H1 (cell line): ENCODE measurements around the gene SORD. TPM values are rescaled to one million over a fixed set of nuclear protein-coding genes. Genes with fewer than 3 reads are reported as not detected.

Source experiments
- CTCF ChIA-PET: fragments of 300-600 bp; sonication (Branson Sonifier 250); formaldehyde crosslinking; loops from one replicate; lab custom pipeline; 2021; ENCODE audit not compliant: partially characterized antibody; lab: Charles Lee
- POLR2A ChIA-PET: fragments of 300-600 bp; sonication (Branson Sonifier 250); formaldehyde crosslinking; loops from one replicate; lab custom pipeline; 2021; ENCODE audit warnings: inconsistent platforms; ENCODE audit not compliant: partially characterized antibody; lab: Charles Lee
- DNase-seq, 2 experiments: peaks; one replicate each; pipeline versions ENCODE4 v3.0.0 to v3.0.0-alpha.2; 2010 to 2022; ENCODE audit warnings: low spot score in 2 of 2, low read depth in 1 of 2, mixed read lengths in 1 of 2
- FAIRE-seq: peaks from 2 replicates; lab custom pipeline; 2011; peaks lifted over from hg19 to GRCh38; lab: Jason Lieb, UNC
- H2AFZ ChIP-seq: 2 replicates; pipeline ENCODE4 v1.8.1; 2012; ENCODE audit warnings: low read length, inconsistent platforms
- H2AK5ac ChIP-seq: 2 replicates; pipeline ENCODE4 v1.6.1; 2013; ENCODE audit warnings: low read depth, low read length
- H2BK120ac ChIP-seq: replicated peaks from 2 replicates; pipeline ENCODE3; 2013; ENCODE audit warnings: low read depth, low read length, inconsistent platforms
- H2BK12ac ChIP-seq: 2 replicates; pipeline ENCODE4 v1.6.1; 2013; ENCODE audit warnings: low read depth, low read length
- H2BK15ac ChIP-seq: 2 replicates; pipeline ENCODE4 v1.6.1; 2013; ENCODE audit warnings: low read length
- H2BK20ac ChIP-seq: 2 replicates; pipeline ENCODE4 v1.6.1; 2013; ENCODE audit warnings: low read length
- H2BK5ac ChIP-seq: 2 replicates; pipeline ENCODE4 v1.6.1; 2013; ENCODE audit warnings: low read depth, low read length
- H3K14ac ChIP-seq: 2 replicates; pipeline ENCODE4 v1.6.1; 2013; ENCODE audit warnings: inconsistent platforms; ENCODE audit not compliant: insufficient read length
- H3K18ac ChIP-seq: 2 replicates; pipeline ENCODE4 v1.6.1; 2013; ENCODE audit warnings: low read length; ENCODE audit errors: extremely low read depth
- H3K23ac ChIP-seq: 2 replicates; pipeline ENCODE4 v1.6.1; 2013; ENCODE audit warnings: inconsistent platforms; ENCODE audit not compliant: insufficient read length
- H3K23me2 ChIP-seq: 2 replicates; pipeline ENCODE4 v1.6.1; 2013; ENCODE audit warnings: low read depth, low read length
- H3K27ac ChIP-seq: 2 replicates; pipeline ENCODE4 v1.6.1; 2011; ENCODE audit warnings: low read depth, low read length, inconsistent platforms
- H3K27me3 ChIP-seq, 4 experiments: replicated peaks in 1 of 4; 1 replicate in 1 of 4; 2 replicates in 3 of 4; pipeline versions ENCODE4 v1.6.1 to v1.8.1; 2011 to 2013; ENCODE audit warnings: low read length in 3 of 4, mild to moderate bottlenecking in 3 of 4, inconsistent platforms in 2 of 4, mixed read lengths in 2 of 4, moderate library complexity in 1 of 4; ENCODE audit not compliant: control insufficient read depth in 3 of 4, insufficient read depth in 3 of 4; ENCODE audit errors: extremely low read depth in 1 of 4
- H3K36me3 ChIP-seq, 4 experiments: 2 replicates each; pipeline versions ENCODE4 v1.6.1 to v1.8.1; 2011 to 2013; ENCODE audit warnings: mild to moderate bottlenecking in 4 of 4, low read length in 3 of 4, moderate library complexity in 2 of 4, control low read depth in 1 of 4, inconsistent platforms in 1 of 4; ENCODE audit not compliant: insufficient read depth in 4 of 4, control insufficient read depth in 2 of 4
- H3K4ac ChIP-seq: replicated peaks from 2 replicates; pipeline ENCODE3; 2013; ENCODE audit warnings: low read length, low read depth, mixed read lengths, inconsistent platforms; ENCODE audit not compliant: insufficient read length
- H3K4me1 ChIP-seq, 4 experiments: replicated peaks in 1 of 4; 1 replicate in 1 of 4; 2 replicates in 3 of 4; pipeline versions ENCODE4 v1.6.1 to v1.8.1; 2011 to 2013; ENCODE audit warnings: low read length in 3 of 4, inconsistent platforms in 2 of 4, mixed read lengths in 1 of 4; ENCODE audit not compliant: insufficient read depth in 4 of 4, control insufficient read depth in 3 of 4
- H3K4me2 ChIP-seq, 2 experiments: 2 replicates each; pipeline versions ENCODE4 v1.6.1 to v1.8.1; 2011 to 2013; ENCODE audit warnings: low read depth in 2 of 2, low read length in 2 of 2, control low read depth in 1 of 2, inconsistent platforms in 1 of 2, mild to moderate bottlenecking in 1 of 2; ENCODE audit not compliant: insufficient read depth in 1 of 2
- H3K4me3 ChIP-seq, 4 experiments: fragments of 200-600, 300-600 bp in 1 of 4; sonication (generic), shearing (Covaris generic), sonication (Bioruptor Twin) in 1 of 4; 2 replicates each; pipeline versions ENCODE4 v1.5.1 to v1.8.1; 2011 to 2016; ENCODE audit warnings: low read length in 4 of 4, low read depth in 3 of 4, control low read depth in 2 of 4, inconsistent platforms in 2 of 4, mild to moderate bottlenecking in 2 of 4, mixed read lengths in 1 of 4, moderate library complexity in 1 of 4; ENCODE audit not compliant: insufficient read depth in 2 of 4; ENCODE audit errors: extremely low read depth in 1 of 4
- H3K56ac ChIP-seq: replicated peaks from 2 replicates; pipeline ENCODE3; 2013; ENCODE audit warnings: low read depth, mild to moderate bottlenecking, mixed read lengths, low read length, inconsistent platforms; ENCODE audit not compliant: insufficient read length
- H3K79me1 ChIP-seq: 2 replicates; pipeline ENCODE4 v1.6.1; 2013; ENCODE audit warnings: low read depth, low read length, control low read depth
- H3K79me2 ChIP-seq, 2 experiments: 2 replicates each; pipeline versions ENCODE4 v1.6.1 to v1.8.1; 2012 to 2013; ENCODE audit warnings: low read length in 2 of 2, mild to moderate bottlenecking in 2 of 2, inconsistent platforms in 1 of 2; ENCODE audit not compliant: insufficient read depth in 2 of 2, control insufficient read depth in 1 of 2
- H3K9ac ChIP-seq, 4 experiments: replicated peaks in 1 of 4; 1 replicate in 1 of 4; 2 replicates in 3 of 4; pipeline versions ENCODE4 v1.6.1 to v1.8.1; 2011 to 2013; ENCODE audit warnings: low read depth in 3 of 4, low read length in 3 of 4, control low read depth in 2 of 4, mild to moderate bottlenecking in 2 of 4, moderate library complexity in 2 of 4, inconsistent platforms in 1 of 4; ENCODE audit errors: extremely low read depth in 1 of 4
- H3K9me3 ChIP-seq, 2 experiments: 2 replicates each; pipeline versions ENCODE4 v1.6.1 to v1.8.1; 2012 to 2013; ENCODE audit warnings: mild to moderate bottlenecking in 2 of 2, moderate library complexity in 2 of 2, control low read depth in 1 of 2, inconsistent platforms in 1 of 2, low read depth in 1 of 2, low read length in 1 of 2, mixed read lengths in 1 of 2; ENCODE audit not compliant: insufficient read depth in 2 of 2
- H4K20me1 ChIP-seq, 2 experiments: replicated peaks in 1 of 2; 2 replicates each; pipeline versions ENCODE3 to v1.8.1; 2011 to 2013; ENCODE audit warnings: inconsistent platforms in 2 of 2, low read length in 2 of 2, mild to moderate bottlenecking in 1 of 2; ENCODE audit not compliant: insufficient read depth in 2 of 2, control insufficient read depth in 1 of 2
- H4K5ac ChIP-seq: 2 replicates; pipeline ENCODE4 v1.6.1; 2013; ENCODE audit warnings: low read length, low read depth, mixed read lengths, inconsistent platforms; ENCODE audit not compliant: insufficient read length
- H4K8ac ChIP-seq: 2 replicates; pipeline ENCODE4 v1.8.0; 2013; ENCODE audit warnings: mild to moderate bottlenecking, moderate library complexity, low read length, inconsistent platforms; ENCODE audit not compliant: insufficient read depth; ENCODE audit errors: extremely low read depth
- H4K91ac ChIP-seq: replicated peaks from 2 replicates; pipeline ENCODE3; 2013; ENCODE audit warnings: low read length, mixed read lengths, inconsistent platforms; ENCODE audit not compliant: insufficient read length
- ASH2L ChIP-seq: fragments of 200-600, 300-600 bp; sonication (generic); IDR thresholded peaks from one replicate; pipeline ENCODE4 v1.7.1; 2017; ENCODE audit warnings: low read length
- BACH1 ChIP-seq: IDR thresholded peaks from 2 replicates; pipeline ENCODE4 v1.6.1; 2012; ENCODE audit warnings: low read length, improper control_type of control experiment
- CEBPB ChIP-seq: IDR thresholded peaks from 2 replicates; pipeline ENCODE4 v1.6.1; 2012; ENCODE audit warnings: low read depth, low read length
- EGR1 ChIP-seq: IDR thresholded peaks from 2 replicates; pipeline ENCODE4 v1.6.1; 2011; ENCODE audit warnings: low read depth, low read length, borderline replicate concordance
- JUN ChIP-seq: IDR thresholded peaks from 2 replicates; pipeline ENCODE4 v1.6.1; 2011; ENCODE audit warnings: low read depth, mild to moderate bottlenecking, improper control_type of control experiment, low read length
- KDM1A ChIP-seq: fragments of 200-600, 300-600 bp; sonication (generic); IDR thresholded peaks from 2 replicates; pipeline ENCODE4 v1.7.1; 2016; ENCODE audit warnings: mild to moderate bottlenecking, low read length, borderline replicate concordance
- RAD21 ChIP-seq, 2 experiments: IDR thresholded peaks in 1 of 2; conservative IDR thresholded peaks in 1 of 2; 2 replicates each; pipeline ENCODE4 v1.6.1; 2011; ENCODE audit warnings: low read depth in 2 of 2, low read length in 2 of 2, improper control_type of control experiment in 1 of 2, inconsistent platforms in 1 of 2, mild to moderate bottlenecking in 1 of 2, moderate library complexity in 1 of 2
- SP1 ChIP-seq: IDR thresholded peaks from 2 replicates; pipeline ENCODE4 v1.6.1; 2011; ENCODE audit warnings: low read depth, low read length
- TCF12 ChIP-seq: IDR thresholded peaks from 2 replicates; pipeline ENCODE4 v1.6.1; 2011; ENCODE audit warnings: low read depth, mild to moderate bottlenecking, low read length
- WGBS, 2 experiments: shearing (Covaris generic) in 1 of 2; methylation state at CpG; one replicate each; pipeline versions ENCODE4 v1.1.6 to v1.1.7; 2013 to 2015; ENCODE audit warnings: low lambda C conversion rate in 2 of 2, mixed read lengths in 2 of 2, inconsistent platforms in 1 of 2, low coverage in 1 of 2, missing lambda C conversion rate in 1 of 2; ENCODE audit not compliant: insufficient replicate concordance in 2 of 2, insufficient coverage in 1 of 2, insufficient read length in 1 of 2; ENCODE audit errors: extremely low coverage in 1 of 2, missing lambda C conversion rate in 1 of 2; 5-methylcytosine and 5-hydroxymethylcytosine counted together
- polyA plus RNA-seq, 7 experiments: library from polyadenylated mRNA; depleted of rRNA in 3 of 7; stranded (reverse) in 5 of 7; unstranded in 2 of 7; fragments of >200 nt in 5 of 7; fragments of 200-250 nt in 2 of 7; gene quantifications; 1 replicate in 5 of 7; 2 replicates in 1 of 7; 4 replicates in 1 of 7; pipeline versions ENCODE4 v1.2.1 to v1.2.3, GENCODE V29; 2011 to 2013; ENCODE audit warnings: missing spikeins in 2 of 7, mixed read lengths in 2 of 7
- total RNA-seq: library from RNA; stranded (reverse); fragmentation: NEBNext Ultra II Directional; extraction: Animal tissue kit (Norgen Biotek cat#: 25700); gene quantifications from 2 replicates; pipeline ENCODE4 v1.2.1, GENCODE V29; 2021

The SORD gene
- total and polyA plus RNA-seq, 2 of the 8 experiments (the other 6 are each of a cell fraction or from before 2014, with no cell fraction given), result 52.6 to 75.8 TPM

DNA sequence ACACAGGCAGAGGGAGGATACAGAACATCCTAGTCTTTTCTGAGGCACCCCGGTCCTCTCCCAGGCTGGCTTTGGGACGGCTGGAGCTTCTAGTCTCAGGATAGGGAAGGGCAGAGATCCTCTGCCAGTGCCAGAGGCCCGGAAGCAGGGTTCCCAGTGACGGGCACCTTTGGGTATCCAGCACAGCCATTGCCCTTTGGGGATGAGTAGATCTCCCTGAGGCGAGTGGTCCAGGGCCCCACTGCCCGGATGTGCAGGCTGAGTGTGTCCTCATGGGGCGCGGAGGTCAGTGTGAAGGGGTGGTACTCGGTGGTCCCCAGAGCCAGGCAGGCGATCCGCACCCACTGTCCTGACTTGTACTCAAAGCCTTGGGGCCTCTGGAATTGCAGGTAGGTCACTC, 72.7 kb downstream of the SORD start:
- H3K9ac ChIP-seq, result no peak overlapping the region
- no peak overlapping the region for H2BK5ac ChIP-seq
- no peak overlapping the region for H2AFZ ChIP-seq
- POLR2A ChIA-PET, result interaction anchor here (1.1 kb wide), 1 partner anchor 73 kb away, joined by 3 read pairs; the partner anchor contains the start of gene SORD
- no peak overlapping the region for H2BK120ac ChIP-seq
- H4K91ac ChIP-seq, result no peak overlapping the region
- H3K4me2 ChIP-seq, result no peak overlapping the region
- CTCF ChIA-PET, result interaction anchor here (3.5 kb wide), 1 partner anchor 22 kb away, joined by 14 read pairs; no protein-coding TSS in a partner anchor
- no peaks in the 10 kb centered on the region for H3K79me1 ChIP-seq
- no peaks in the 10 kb centered on the region for H4K20me1 ChIP-seq
- H3K27ac ChIP-seq, result no peak overlapping the region
- H3K23me2 ChIP-seq, result no peaks in the 10 kb centered on the region
- no peak overlapping the region for H4K8ac ChIP-seq
- H2BK15ac ChIP-seq, result no peak overlapping the region
- no peak overlapping the region for H3K4me3 ChIP-seq
- no peak overlapping the region for H3K56ac ChIP-seq
- FAIRE-seq (no peak), DNase-seq (no peak)
- H3K79me2 ChIP-seq, result no peaks in the 10 kb centered on the region
- no peak overlapping the region for H3K23ac ChIP-seq
- no peak overlapping the region for H3K18ac ChIP-seq
- H3K4me1 ChIP-seq, result peaks cover 0 to 4% (median 2%) of the 10 kb centered on the region in 4 experiments; a peak in 3 of 7 replicates
- H2BK12ac ChIP-seq, result no peak overlapping the region
- H3K36me3 ChIP-seq, result no peaks in the 10 kb centered on the region
- H3K9me3 ChIP-seq, result no peaks in the 10 kb centered on the region
- H2AK5ac ChIP-seq, result no peak overlapping the region
- no peak overlapping the region for H3K14ac ChIP-seq
- no peak for TF ChIP-seq CEBPB
- no peak for TF ChIP-seq TCF12
- TF ChIP-seq BACH1, result no peak
- no peak for TF ChIP-seq EGR1
- no peak for TF ChIP-seq SP1
- TF ChIP-seq KDM1A, result no peak
- no peak for TF ChIP-seq RAD21 (IDR thresholded peaks at IDR 0.05 in 1 of 2, conservative IDR thresholded peaks at IDR 0.05 in 1 of 2; ENCODE audit: low read depth in 2 of 2, low read length in 2 of 2)
- TF ChIP-seq JUN, result no peak
- TF ChIP-seq ASH2L, result no peak
- 98% methylated on average over 10 of the region's 11 CpGs; no CpG with 5 or more reads in 1 of the 2 experiments for whole genome bisulfite sequencing, 2 experiments
- H2BK20ac ChIP-seq, result no peak overlapping the region
- 0 out of 7 replicates have a peak, but pooled peaks cover 0 to 3% (median 0%) of the 10 kb centered on the region in 4 experiments for H3K27me3 ChIP-seq
- H4K5ac ChIP-seq, result no peak overlapping the region
- no peak overlapping the region for H3K4ac ChIP-seq
